GM12892 (cell line): ENCODE data around the gene CMTM4.

ENCODE experiments used
- POLR2A ChIP-seq: IDR thresholded peaks from 2 replicates; pipeline ENCODE4 v1.6.1; 2011; ENCODE audit warnings: low read depth, low read length, control low read depth
- POLR2AphosphoS5 ChIP-seq: IDR thresholded peaks from 2 replicates; pipeline ENCODE4 v1.6.1; 2011; ENCODE audit warnings: low read depth, low read length, control low read depth
- TAF1 ChIP-seq: IDR thresholded peaks from 2 replicates; pipeline ENCODE4 v1.6.1; 2011; ENCODE audit warnings: low read depth, mild to moderate bottlenecking, control low read depth, low read length, borderline replicate concordance

- TF ChIP-seq POLR2AphosphoS5 (no peak), POLR2A (no peak), TAF1 (no peak)
These were observed 19.4 kb downstream of the CMTM4 start for GRCh38 chr16:66677179-66677578.
